Measurements from ENCODE around the gene KLC1.

- TF ChIP-seq, protein P1, sequence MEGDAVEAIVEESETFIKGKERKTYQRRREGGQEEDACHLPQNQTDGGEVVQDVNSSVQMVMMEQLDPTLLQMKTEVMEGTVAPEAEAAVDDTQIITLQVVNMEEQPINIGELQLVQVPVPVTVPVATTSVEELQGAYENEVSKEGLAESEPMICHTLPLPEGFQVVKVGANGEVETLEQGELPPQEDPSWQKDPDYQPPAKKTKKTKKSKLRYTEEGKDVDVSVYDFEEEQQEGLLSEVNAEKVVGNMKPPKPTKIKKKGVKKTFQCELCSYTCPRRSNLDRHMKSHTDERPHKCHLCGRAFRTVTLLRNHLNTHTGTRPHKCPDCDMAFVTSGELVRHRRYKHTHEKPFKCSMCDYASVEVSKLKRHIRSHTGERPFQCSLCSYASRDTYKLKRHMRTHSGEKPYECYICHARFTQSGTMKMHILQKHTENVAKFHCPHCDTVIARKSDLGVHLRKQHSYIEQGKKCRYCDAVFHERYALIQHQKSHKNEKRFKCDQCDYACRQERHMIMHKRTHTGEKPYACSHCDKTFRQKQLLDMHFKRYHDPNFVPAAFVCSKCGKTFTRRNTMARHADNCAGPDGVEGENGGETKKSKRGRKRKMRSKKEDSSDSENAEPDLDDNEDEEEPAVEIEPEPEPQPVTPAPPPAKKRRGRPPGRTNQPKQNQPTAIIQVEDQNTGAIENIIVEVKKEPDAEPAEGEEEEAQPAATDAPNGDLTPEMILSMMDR (conservative IDR thresholded peaks at IDR 0.05; ENCODE audit: low read depth, low read length), result no peak
- TF ChIP-seq EZH2phosphoT487 (IDR thresholded peaks at IDR 0.05; ENCODE audit: borderline replicate concordance, low read length), result no peak
Observed at GRCh38 chr14:103685276-103686211, 56.5 kb downstream of the KLC1 start.

Measured in PC-3 (cell line).